Peyer's patch (tissue), 4 donors: ENCODE results near the gene PER1.

Source experiments
- CTCF ChIP-seq, 6 experiments: fragments of 450-650 bp in 4 of 6; fragments of 200-600 bp in 2 of 6; sonication (generic) in 1 of 6; IDR thresholded peaks; one replicate each; pipeline ENCODE4 v1.5.1; 2017 to 2019; ENCODE audit warnings: antibody characterized with exemption in 6 of 6, mild to moderate bottlenecking in 3 of 6, moderate library complexity in 1 of 6
- POLR2A ChIP-seq, 2 donors: fragments of 450-650 bp; IDR thresholded peaks; one replicate each; pipeline ENCODE4 v1.5.1; 2017; ENCODE audit warnings: antibody characterized with exemption in 2 of 2, mild to moderate bottlenecking in 2 of 2, moderate library complexity in 2 of 2

- TF ChIP-seq CTCF (IDR thresholded peaks at IDR 0.05) (no peak), POLR2A (IDR thresholded peaks at IDR 0.05) (no peak)
Measured at GRCh38 chr17:8146381-8147140, 5.6 kb downstream of the PER1 start.
